DND-41 (cell line): Measurements from ENCODE around the gene FRA10AC1.

Source experiments
- ATAC-seq: fragments of 200-7000 bp; cut with Tn5 transposase; 3 replicates; pipeline ENCODE4 v1.9.1; 2021; ENCODE audit warnings: low read depth; ENCODE audit not compliant: insufficient read depth
- DNase-seq: peaks from one replicate; pipeline ENCODE4 v3.0.0-alpha.2; 2020
- H2AFZ ChIP-seq: 2 replicates; pipeline ENCODE4 v1.6.0; 2012; ENCODE audit warnings: low read depth, low read length
- H3K27ac ChIP-seq: 2 replicates; pipeline ENCODE4 v1.5.1; 2012; ENCODE audit warnings: low read length, inconsistent platforms
- H3K27me3 ChIP-seq: fragments of 200-600 bp; sonication (generic); 2 replicates; pipeline ENCODE4 v1.6.0; 2012; ENCODE audit warnings: low read length, mild to moderate bottlenecking, inconsistent platforms; ENCODE audit not compliant: insufficient read depth, poor library complexity
- H3K36me3 ChIP-seq: 2 replicates; pipeline ENCODE4 v1.5.1; 2012; ENCODE audit warnings: low read length, inconsistent platforms; ENCODE audit not compliant: insufficient read depth
- H3K4me1 ChIP-seq: 2 replicates; pipeline ENCODE4 v1.5.1; 2012; ENCODE audit warnings: mild to moderate bottlenecking, low read length; ENCODE audit not compliant: insufficient read depth
- H3K4me2 ChIP-seq: 2 replicates; pipeline ENCODE4 v1.6.0; 2012; ENCODE audit warnings: mild to moderate bottlenecking, moderate library complexity, low read length, inconsistent platforms; ENCODE audit not compliant: insufficient read depth
- H3K4me3 ChIP-seq, 2 experiments: fragments of 200-600 bp in 1 of 2; shearing (Covaris generic) in 1 of 2; 2 replicates each; pipeline ENCODE4 v1.5.1; 2012 to 2016; ENCODE audit warnings: inconsistent platforms in 2 of 2, low read length in 2 of 2, mild to moderate bottlenecking in 2 of 2, low read depth in 1 of 2, moderate library complexity in 1 of 2
- H3K79me2 ChIP-seq: 2 replicates; pipeline ENCODE4 v1.6.0; 2012; ENCODE audit warnings: low read length, inconsistent platforms; ENCODE audit not compliant: insufficient read depth
- H3K9ac ChIP-seq: 2 replicates; pipeline ENCODE4 v1.6.0; 2012; ENCODE audit warnings: low read depth, mild to moderate bottlenecking, inconsistent platforms, low read length, moderate library complexity
- H3K9me3 ChIP-seq: 2 replicates; pipeline ENCODE4 v1.5.1; 2012; ENCODE audit warnings: low read length, moderate library complexity, mild to moderate bottlenecking, inconsistent platforms; ENCODE audit not compliant: insufficient read depth, severe bottlenecking
- H4K20me1 ChIP-seq: 2 replicates; pipeline ENCODE4 v1.6.0; 2012; ENCODE audit warnings: low read length; ENCODE audit not compliant: insufficient read depth
- EZH2 ChIP-seq: IDR thresholded peaks from 3 replicates; pipeline ENCODE4 v1.6.1; 2012; ENCODE audit warnings: borderline replicate concordance, low read depth, mild to moderate bottlenecking, moderate library complexity, low read length, inconsistent platforms; ENCODE audit not compliant: severe bottlenecking
- TF ChIP-seq, protein P1 (sequence below): IDR thresholded peaks from 2 replicates; pipeline ENCODE4 v1.5.1; 2012; ENCODE audit warnings: borderline replicate concordance, low read length, moderate library complexity, mild to moderate bottlenecking; ENCODE audit not compliant: poor library complexity, severe bottlenecking; ENCODE audit errors: extremely low read depth

FRA10AC1 gene

DNA sequence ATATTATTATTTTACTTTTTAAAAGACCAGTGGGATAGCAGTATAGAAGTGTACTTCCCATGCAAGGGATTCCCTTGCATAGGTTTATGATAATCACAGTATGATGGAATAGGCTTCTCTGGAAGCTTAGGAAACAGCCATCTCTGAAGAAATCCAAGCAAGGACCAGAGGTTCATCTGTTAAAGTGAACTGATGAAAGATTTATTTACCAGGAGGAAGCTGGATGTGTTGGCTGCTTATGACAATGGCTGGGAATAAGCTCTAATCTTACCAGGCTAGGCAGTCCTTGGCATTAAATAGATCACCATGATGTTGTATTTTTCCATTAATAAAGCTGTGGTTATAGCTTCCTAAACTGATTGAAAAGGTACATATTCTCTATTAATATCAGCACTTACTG is 32.0 kb downstream of the FRA10AC1 start:
- ATAC-seq (no peak), DNase-seq (no peak)
- Histone ChIP-seq H4K20me1 (no peaks in the 10 kb centered on the region), H3K79me2 (no peaks in the 10 kb centered on the region), H3K9me3 (no peaks in the 10 kb centered on the region), H2AFZ (no peak overlapping the region), H3K4me3 (no peak overlapping the region), H3K27ac (no peak overlapping the region), H3K4me1 (no peaks in the 10 kb centered on the region), H3K4me2 (no peak overlapping the region), H3K36me3 (peaks cover 68% of the 10 kb centered on the region), H3K27me3 (no peaks in the 10 kb centered on the region), H3K9ac (no peak overlapping the region)
- TF ChIP-seq, protein P1, sequence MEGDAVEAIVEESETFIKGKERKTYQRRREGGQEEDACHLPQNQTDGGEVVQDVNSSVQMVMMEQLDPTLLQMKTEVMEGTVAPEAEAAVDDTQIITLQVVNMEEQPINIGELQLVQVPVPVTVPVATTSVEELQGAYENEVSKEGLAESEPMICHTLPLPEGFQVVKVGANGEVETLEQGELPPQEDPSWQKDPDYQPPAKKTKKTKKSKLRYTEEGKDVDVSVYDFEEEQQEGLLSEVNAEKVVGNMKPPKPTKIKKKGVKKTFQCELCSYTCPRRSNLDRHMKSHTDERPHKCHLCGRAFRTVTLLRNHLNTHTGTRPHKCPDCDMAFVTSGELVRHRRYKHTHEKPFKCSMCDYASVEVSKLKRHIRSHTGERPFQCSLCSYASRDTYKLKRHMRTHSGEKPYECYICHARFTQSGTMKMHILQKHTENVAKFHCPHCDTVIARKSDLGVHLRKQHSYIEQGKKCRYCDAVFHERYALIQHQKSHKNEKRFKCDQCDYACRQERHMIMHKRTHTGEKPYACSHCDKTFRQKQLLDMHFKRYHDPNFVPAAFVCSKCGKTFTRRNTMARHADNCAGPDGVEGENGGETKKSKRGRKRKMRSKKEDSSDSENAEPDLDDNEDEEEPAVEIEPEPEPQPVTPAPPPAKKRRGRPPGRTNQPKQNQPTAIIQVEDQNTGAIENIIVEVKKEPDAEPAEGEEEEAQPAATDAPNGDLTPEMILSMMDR, result no peak
- no peak for TF ChIP-seq EZH2

GRCh38 chr10:93667795-93668194 is 34.6 kb downstream of the FRA10AC1 start:
- no peaks in the 10 kb centered on the region for H3K79me2 ChIP-seq
- H3K36me3 ChIP-seq, result peaks cover 52% of the 10 kb centered on the region
- H2AFZ ChIP-seq, result no peak overlapping the region
- no peak for ATAC-seq
- DNase-seq, result no peak
- H3K4me3 ChIP-seq, result no peak overlapping the region
- H4K20me1 ChIP-seq, result no peaks in the 10 kb centered on the region
- no peak overlapping the region for H3K27ac ChIP-seq
- TF ChIP-seq EZH2, result no peak
- TF ChIP-seq, protein P1, result no peak
- H3K9ac ChIP-seq, result no peak overlapping the region
- H3K9me3 ChIP-seq, result no peaks in the 10 kb centered on the region
- no peaks in the 10 kb centered on the region for H3K4me1 ChIP-seq
- H3K27me3 ChIP-seq, result no peaks in the 10 kb centered on the region
- H3K4me2 ChIP-seq, result no peak overlapping the region

DNA sequence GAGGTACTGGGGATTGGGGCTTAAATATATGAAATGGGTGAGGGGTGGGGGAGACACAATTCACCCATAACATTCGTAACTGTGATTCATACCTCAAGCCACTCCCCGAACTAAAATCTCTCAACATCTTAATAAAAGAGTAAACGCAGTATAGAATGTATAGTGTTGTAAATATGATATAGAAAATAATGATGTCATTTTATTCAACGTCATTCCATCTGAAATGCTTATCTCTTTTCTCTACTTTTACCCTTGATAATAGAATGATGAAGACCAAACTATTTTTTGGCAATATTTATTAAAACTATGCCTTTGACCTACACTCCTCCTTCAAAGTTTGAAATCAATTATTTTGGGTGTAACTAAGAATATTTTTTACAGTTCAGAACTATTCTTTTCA is 36.4 kb downstream of the FRA10AC1 start:
- Histone ChIP-seq H3K9me3 (no peaks in the 10 kb centered on the region), H3K4me3 (no peak overlapping the region), H4K20me1 (no peaks in the 10 kb centered on the region), H3K27me3 (no peaks in the 10 kb centered on the region), H3K79me2 (no peaks in the 10 kb centered on the region), H3K27ac (no peak overlapping the region), H2AFZ (no peak overlapping the region), H3K4me2 (no peak overlapping the region), H3K9ac (no peak overlapping the region), H3K36me3 (peaks cover 45% of the 10 kb centered on the region), H3K4me1 (no peaks in the 10 kb centered on the region)
- ATAC-seq (no peak), DNase-seq (no peak)
- TF ChIP-seq, protein P1, result no peak
- no peak for TF ChIP-seq EZH2

DNA sequence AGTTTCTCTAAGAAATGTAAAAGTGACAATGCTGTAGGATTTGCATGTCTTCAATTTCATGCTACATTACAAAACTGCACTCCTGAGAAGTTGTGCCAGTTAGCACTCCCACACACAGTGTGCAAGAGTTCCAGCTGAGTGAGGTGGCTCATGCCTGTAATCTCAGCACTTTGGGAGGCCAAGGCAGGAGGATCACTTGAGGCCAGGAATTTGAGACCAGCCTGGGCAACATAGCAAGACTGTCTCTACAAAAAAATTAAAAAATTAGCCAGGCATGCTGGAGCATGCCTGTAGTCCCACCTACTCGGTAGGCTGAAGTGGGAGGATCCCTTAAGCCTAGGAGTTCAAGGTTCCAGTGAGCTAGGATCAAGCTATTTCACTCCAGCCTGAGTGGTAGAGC is 44.6 kb downstream of the FRA10AC1 start:
- no peak overlapping the region for H3K27ac ChIP-seq
- no peak for DNase-seq
- TF ChIP-seq, protein P1, result no peak
- no peak for TF ChIP-seq EZH2
- no peaks in the 10 kb centered on the region for H3K36me3 ChIP-seq
- no peak overlapping the region for H3K4me3 ChIP-seq
- no peaks in the 10 kb centered on the region for H3K9me3 ChIP-seq
- H3K27me3 ChIP-seq, result no peaks in the 10 kb centered on the region
- no peaks in the 10 kb centered on the region for H3K4me1 ChIP-seq
- H3K79me2 ChIP-seq, result no peaks in the 10 kb centered on the region
- ATAC-seq, result no peak
- no peak overlapping the region for H2AFZ ChIP-seq
- H3K9ac ChIP-seq, result no peak overlapping the region
- no peaks in the 10 kb centered on the region for H4K20me1 ChIP-seq
- no peak overlapping the region for H3K4me2 ChIP-seq
